Liver (tissue), 9 donors: ENCODE results near the gene SWSAP1. TPM values are rescaled to one million over a fixed set of nuclear protein-coding genes. Genes with fewer than 3 reads are reported as not detected.

Experiments
- DNase-seq: peaks from one replicate; pipeline ENCODE4 v3.0.0-alpha.2; 2017; ENCODE audit warnings: low spot score
- H3K27ac ChIP-seq, 2 donors: one replicate each; pipeline ENCODE4 v1.7.0; 2013; ENCODE audit warnings: inconsistent platforms in 2 of 2, low read length in 2 of 2, control low read depth in 1 of 2, low read depth in 1 of 2, mild to moderate bottlenecking in 1 of 2
- H3K27me3 ChIP-seq, 4 donors: one replicate each; pipeline versions ENCODE4 v1.6.1 to v1.7.0; 2013; ENCODE audit warnings: low read length in 3 of 4, inconsistent platforms in 1 of 4, mild to moderate bottlenecking in 1 of 4, moderate library complexity in 1 of 4; ENCODE audit not compliant: control insufficient read depth in 4 of 4, insufficient read depth in 4 of 4
- H3K36me3 ChIP-seq, 4 donors: one replicate each; pipeline versions ENCODE4 v1.6.1 to v1.7.0; 2013; ENCODE audit warnings: low read length in 3 of 4, mild to moderate bottlenecking in 3 of 4, low read depth in 1 of 4, moderate library complexity in 1 of 4; ENCODE audit not compliant: control insufficient read depth in 4 of 4, insufficient read depth in 3 of 4
- H3K4me1 ChIP-seq, 4 donors: one replicate each; pipeline versions ENCODE4 v1.6.1 to v1.7.0; 2013; ENCODE audit warnings: low read length in 3 of 4, mild to moderate bottlenecking in 3 of 4, moderate library complexity in 1 of 4; ENCODE audit not compliant: control insufficient read depth in 4 of 4, insufficient read depth in 4 of 4
- H3K4me3 ChIP-seq, 3 donors: one replicate each; pipeline versions ENCODE4 v1.6.1 to v1.7.0; 2013; ENCODE audit warnings: low read length in 3 of 3, control low read depth in 1 of 3, low read depth in 1 of 3, mild to moderate bottlenecking in 1 of 3
- H3K9ac ChIP-seq, 2 donors: one replicate each; pipeline ENCODE4 v1.7.0; 2013; ENCODE audit warnings: low read length in 2 of 2, mild to moderate bottlenecking in 2 of 2, moderate library complexity in 2 of 2, control low read depth in 1 of 2, low read depth in 1 of 2
- H3K9me3 ChIP-seq, 4 donors: one replicate each; pipeline versions ENCODE4 v1.6.1 to v1.7.0; 2013; ENCODE audit warnings: low read length in 3 of 4; ENCODE audit not compliant: control insufficient read depth in 4 of 4
- EGR1 ChIP-seq, 2 donors: IDR thresholded peaks; 2 replicates each; pipeline ENCODE4 v1.6.1; 2016 to 2018; ENCODE audit warnings: antibody characterized with exemption in 2 of 2, low read depth in 2 of 2
- FOXA1 ChIP-seq: IDR thresholded peaks from 2 replicates; pipeline ENCODE4 v1.6.1; 2016; ENCODE audit warnings: antibody characterized with exemption
- FOXA2 ChIP-seq: IDR thresholded peaks from 2 replicates; pipeline ENCODE4 v1.6.1; 2016; ENCODE audit warnings: antibody characterized with exemption
- GABPA ChIP-seq, 2 donors: IDR thresholded peaks in 1 of 2; conservative IDR thresholded peaks in 1 of 2; 2 replicates each; pipeline ENCODE4 v1.6.1; 2016; ENCODE audit warnings: antibody characterized with exemption in 2 of 2, mild to moderate bottlenecking in 1 of 2, moderate library complexity in 1 of 2
- HNF4A ChIP-seq, 2 donors: conservative IDR thresholded peaks; 2 replicates each; pipeline ENCODE4 v1.6.1; 2016; ENCODE audit warnings: antibody characterized with exemption in 2 of 2, mild to moderate bottlenecking in 2 of 2
- HNF4G ChIP-seq: IDR thresholded peaks from 2 replicates; pipeline ENCODE4 v1.6.1; 2016; ENCODE audit warnings: antibody characterized with exemption
- JUND ChIP-seq, 2 donors: IDR thresholded peaks; 2 replicates each; pipeline ENCODE4 v1.6.1; 2016; ENCODE audit warnings: antibody characterized with exemption in 2 of 2
- NR2F2 ChIP-seq: IDR thresholded peaks from 2 replicates; pipeline ENCODE4 v1.6.1; 2016; ENCODE audit warnings: antibody characterized with exemption
- RAD21 ChIP-seq, 2 donors: IDR thresholded peaks; 2 replicates each; pipeline ENCODE4 v1.6.1; 2016; ENCODE audit warnings: antibody characterized with exemption in 2 of 2, mild to moderate bottlenecking in 2 of 2
- RXRA ChIP-seq, 2 donors: IDR thresholded peaks; 2 replicates each; pipeline ENCODE4 v1.6.1; 2017 to 2018; ENCODE audit warnings: antibody characterized with exemption in 2 of 2, mild to moderate bottlenecking in 1 of 2
- SP1 ChIP-seq: IDR thresholded peaks from 2 replicates; pipeline ENCODE4 v1.6.1; 2018; ENCODE audit warnings: antibody characterized with exemption, mild to moderate bottlenecking
- TAF1 ChIP-seq: conservative IDR thresholded peaks from 2 replicates; pipeline ENCODE4 v1.6.1; 2016; ENCODE audit warnings: antibody characterized with exemption, mild to moderate bottlenecking
- YY1 ChIP-seq: IDR thresholded peaks from 2 replicates; pipeline ENCODE4 v1.6.1; 2016; ENCODE audit warnings: antibody characterized with exemption, mild to moderate bottlenecking
- WGBS: extraction: QIAGEN DNeasy Blood & Tissue Kit; methylation state at CpG from one replicate; pipeline ENCODE4 v1.1.7; 2013; 5-methylcytosine and 5-hydroxymethylcytosine counted together
- polyA plus RNA-seq, 2 donors: library from polyadenylated mRNA; stranded (reverse) in 1 of 2; unstranded in 1 of 2; fragments of 200-250 nt in 1 of 2; fragments of >200 nt in 1 of 2; fragmentation: Nextera tagmentation in 1 of 2; extraction: Ambion mirVana in 1 of 2; gene quantifications; one replicate each; pipeline versions ENCODE4 v1.2.1 to v1.2.3, GENCODE V29; 2013 to 2015
- total RNA-seq, 2 donors: library from RNA; depleted of rRNA; stranded (reverse); fragments of >200 nt; gene quantifications; one replicate each; pipeline ENCODE4 v1.2.3, GENCODE V29; 2014
- TF ChIP-seq, protein P1 (sequence below): IDR thresholded peaks from 2 replicates; pipeline ENCODE4 v1.6.1; 2016; ENCODE audit warnings: antibody characterized with exemption
- TF ChIP-seq, protein P2 (sequence below): IDR thresholded peaks from 2 replicates; pipeline ENCODE4 v1.6.1; 2016; ENCODE audit warnings: antibody characterized with exemption
- TF ChIP-seq, protein P3 (sequence below): IDR thresholded peaks from 2 replicates; pipeline ENCODE4 v1.6.1; 2016; ENCODE audit warnings: antibody characterized with exemption, mild to moderate bottlenecking
- TF ChIP-seq, protein P4 (sequence below): IDR thresholded peaks from 2 replicates; pipeline ENCODE4 v1.6.1; 2016; ENCODE audit warnings: antibody characterized with exemption
- donor health status: healthy.
- donor health status: healthy.
- donor health status: healthy.
- donor health status: healthy.
- donor health status: healthy.

SWSAP1 gene
- total and polyA plus RNA-seq, 4 donors = 0.98 to 6.4 (median 1.7) TPM

DNA sequence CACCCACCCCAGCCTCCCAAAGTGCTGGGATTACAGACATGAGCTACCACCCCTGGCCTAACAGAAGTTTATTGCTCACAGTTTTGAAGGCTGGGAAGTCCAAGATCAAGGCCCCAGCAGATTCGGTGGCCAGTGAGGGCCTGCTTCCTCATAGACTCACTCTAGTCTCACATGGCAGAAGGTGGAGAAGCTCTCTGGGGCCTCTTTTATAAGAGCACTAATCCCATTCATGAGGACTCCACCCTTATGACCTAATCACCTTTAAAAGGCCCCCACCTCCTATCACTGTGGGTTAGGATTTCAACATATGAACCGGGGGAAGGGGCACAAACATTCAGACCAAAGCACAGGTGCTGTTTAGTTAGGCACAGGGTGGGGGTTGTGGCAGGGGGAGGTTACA is 6.9 kb upstream of the SWSAP1 start:
- no peak for DNase-seq
- Histone ChIP-seq H3K4me3 (no peak overlapping the region), H3K27me3 (no peaks in the 10 kb centered on the region), H3K9ac (no peak overlapping the region), H3K27ac (no peak overlapping the region), H3K9me3 (no peaks in the 10 kb centered on the region), H3K36me3 (peaks cover 3 to 30% (median 9%) of the 10 kb centered on the region in 4 donors), H3K4me1 (peaks cover 3 to 6% (median 5%) of the 10 kb centered on the region in 4 donors)
- TF ChIP-seq FOXA2 (no peak), YY1 (no peak), FOXA1 (no peak), RAD21 (IDR thresholded peaks at IDR 0.05) (no peak), HNF4G (no peak), SP1 (no peak), RXRA (IDR thresholded peaks at IDR 0.05) (no peak), JUND (IDR thresholded peaks at IDR 0.05) (no peak), GABPA (IDR thresholded peaks at IDR 0.05 in 1 of 2, conservative IDR thresholded peaks at IDR 0.05 in 1 of 2) (no peak), TAF1 (no peak), NR2F2 (no peak), EGR1 (IDR thresholded peaks at IDR 0.05; ENCODE audit: low read depth in 2 of 2) (no peak), HNF4A (conservative IDR thresholded peaks at IDR 0.05) (no peak)
- TF ChIP-seq, protein P1, sequence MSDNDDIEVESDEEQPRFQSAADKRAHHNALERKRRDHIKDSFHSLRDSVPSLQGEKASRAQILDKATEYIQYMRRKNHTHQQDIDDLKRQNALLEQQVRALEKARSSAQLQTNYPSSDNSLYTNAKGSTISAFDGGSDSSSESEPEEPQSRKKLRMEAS = no peak
- TF ChIP-seq, protein P2, sequence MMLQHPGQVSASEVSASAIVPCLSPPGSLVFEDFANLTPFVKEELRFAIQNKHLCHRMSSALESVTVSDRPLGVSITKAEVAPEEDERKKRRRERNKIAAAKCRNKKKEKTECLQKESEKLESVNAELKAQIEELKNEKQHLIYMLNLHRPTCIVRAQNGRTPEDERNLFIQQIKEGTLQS = no peak
- TF ChIP-seq, protein P3, sequence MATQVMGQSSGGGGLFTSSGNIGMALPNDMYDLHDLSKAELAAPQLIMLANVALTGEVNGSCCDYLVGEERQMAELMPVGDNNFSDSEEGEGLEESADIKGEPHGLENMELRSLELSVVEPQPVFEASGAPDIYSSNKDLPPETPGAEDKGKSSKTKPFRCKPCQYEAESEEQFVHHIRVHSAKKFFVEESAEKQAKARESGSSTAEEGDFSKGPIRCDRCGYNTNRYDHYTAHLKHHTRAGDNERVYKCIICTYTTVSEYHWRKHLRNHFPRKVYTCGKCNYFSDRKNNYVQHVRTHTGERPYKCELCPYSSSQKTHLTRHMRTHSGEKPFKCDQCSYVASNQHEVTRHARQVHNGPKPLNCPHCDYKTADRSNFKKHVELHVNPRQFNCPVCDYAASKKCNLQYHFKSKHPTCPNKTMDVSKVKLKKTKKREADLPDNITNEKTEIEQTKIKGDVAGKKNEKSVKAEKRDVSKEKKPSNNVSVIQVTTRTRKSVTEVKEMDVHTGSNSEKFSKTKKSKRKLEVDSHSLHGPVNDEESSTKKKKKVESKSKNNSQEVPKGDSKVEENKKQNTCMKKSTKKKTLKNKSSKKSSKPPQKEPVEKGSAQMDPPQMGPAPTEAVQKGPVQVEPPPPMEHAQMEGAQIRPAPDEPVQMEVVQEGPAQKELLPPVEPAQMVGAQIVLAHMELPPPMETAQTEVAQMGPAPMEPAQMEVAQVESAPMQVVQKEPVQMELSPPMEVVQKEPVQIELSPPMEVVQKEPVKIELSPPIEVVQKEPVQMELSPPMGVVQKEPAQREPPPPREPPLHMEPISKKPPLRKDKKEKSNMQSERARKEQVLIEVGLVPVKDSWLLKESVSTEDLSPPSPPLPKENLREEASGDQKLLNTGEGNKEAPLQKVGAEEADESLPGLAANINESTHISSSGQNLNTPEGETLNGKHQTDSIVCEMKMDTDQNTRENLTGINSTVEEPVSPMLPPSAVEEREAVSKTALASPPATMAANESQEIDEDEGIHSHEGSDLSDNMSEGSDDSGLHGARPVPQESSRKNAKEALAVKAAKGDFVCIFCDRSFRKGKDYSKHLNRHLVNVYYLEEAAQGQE = no peak
- TF ChIP-seq, protein P4, sequence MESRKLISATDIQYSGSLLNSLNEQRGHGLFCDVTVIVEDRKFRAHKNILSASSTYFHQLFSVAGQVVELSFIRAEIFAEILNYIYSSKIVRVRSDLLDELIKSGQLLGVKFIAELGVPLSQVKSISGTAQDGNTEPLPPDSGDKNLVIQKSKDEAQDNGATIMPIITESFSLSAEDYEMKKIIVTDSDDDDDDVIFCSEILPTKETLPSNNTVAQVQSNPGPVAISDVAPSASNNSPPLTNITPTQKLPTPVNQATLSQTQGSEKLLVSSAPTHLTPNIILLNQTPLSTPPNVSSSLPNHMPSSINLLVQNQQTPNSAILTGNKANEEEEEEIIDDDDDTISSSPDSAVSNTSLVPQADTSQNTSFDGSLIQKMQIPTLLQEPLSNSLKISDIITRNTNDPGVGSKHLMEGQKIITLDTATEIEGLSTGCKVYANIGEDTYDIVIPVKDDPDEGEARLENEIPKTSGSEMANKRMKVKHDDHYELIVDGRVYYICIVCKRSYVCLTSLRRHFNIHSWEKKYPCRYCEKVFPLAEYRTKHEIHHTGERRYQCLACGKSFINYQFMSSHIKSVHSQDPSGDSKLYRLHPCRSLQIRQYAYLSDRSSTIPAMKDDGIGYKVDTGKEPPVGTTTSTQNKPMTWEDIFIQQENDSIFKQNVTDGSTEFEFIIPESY = no peak
- WGBS = 75% methylated on average over 2 of the region's 2 CpGs

DNA sequence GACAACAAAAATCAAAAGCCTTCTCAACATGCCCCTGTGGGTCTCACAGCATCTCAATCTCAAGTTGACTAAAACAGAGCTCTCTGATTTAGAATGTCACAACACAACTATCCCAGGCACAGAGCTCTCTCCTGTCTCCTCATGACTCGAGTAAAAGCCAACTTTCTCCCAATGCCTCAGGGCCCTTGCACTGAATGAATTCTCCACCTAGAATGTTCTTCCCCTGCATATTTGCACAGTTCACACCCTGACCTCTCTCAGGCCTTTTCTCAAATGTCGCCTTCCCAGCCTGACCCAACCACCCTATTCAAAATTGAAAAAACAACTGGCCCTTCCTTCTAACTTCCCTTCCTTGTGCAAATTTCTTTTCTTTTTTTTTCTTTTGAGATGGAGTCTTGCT is 3.7 kb upstream of the SWSAP1 start:
- Histone ChIP-seq H3K4me3 (no peak overlapping the region), H3K4me1 (peaks cover 0 to 18% (median 13%) of the 10 kb centered on the region in 4 donors), H3K9ac (no peak overlapping the region), H3K27ac (no peak overlapping the region), H3K36me3 (peaks cover 0 to 20% (median 6%) of the 10 kb centered on the region in 4 donors), H3K9me3 (no peaks in the 10 kb centered on the region), H3K27me3 (no peaks in the 10 kb centered on the region)
- WGBS = 96% methylated on average over 2 of the region's 2 CpGs
- DNase-seq = no peak
- TF ChIP-seq GABPA (IDR thresholded peaks at IDR 0.05 in 1 of 2, conservative IDR thresholded peaks at IDR 0.05 in 1 of 2) (no peak), FOXA1 (no peak), YY1 (no peak)
